ENCODE data around the gene CCNA2.
A peak's percentile ranks its signal among the peaks of the same experiment; 100 is the strongest.

The CCNA2 gene

GRCh38 chr4:121846662-121847061 lies 23.0 kb upstream of the CCNA2 start:
- no peak overlapping the region for H3K4me3 ChIP-seq (ENCODE audit: control insufficient read depth, low read depth, low read length)
- TF ChIP-seq, protein P1, sequence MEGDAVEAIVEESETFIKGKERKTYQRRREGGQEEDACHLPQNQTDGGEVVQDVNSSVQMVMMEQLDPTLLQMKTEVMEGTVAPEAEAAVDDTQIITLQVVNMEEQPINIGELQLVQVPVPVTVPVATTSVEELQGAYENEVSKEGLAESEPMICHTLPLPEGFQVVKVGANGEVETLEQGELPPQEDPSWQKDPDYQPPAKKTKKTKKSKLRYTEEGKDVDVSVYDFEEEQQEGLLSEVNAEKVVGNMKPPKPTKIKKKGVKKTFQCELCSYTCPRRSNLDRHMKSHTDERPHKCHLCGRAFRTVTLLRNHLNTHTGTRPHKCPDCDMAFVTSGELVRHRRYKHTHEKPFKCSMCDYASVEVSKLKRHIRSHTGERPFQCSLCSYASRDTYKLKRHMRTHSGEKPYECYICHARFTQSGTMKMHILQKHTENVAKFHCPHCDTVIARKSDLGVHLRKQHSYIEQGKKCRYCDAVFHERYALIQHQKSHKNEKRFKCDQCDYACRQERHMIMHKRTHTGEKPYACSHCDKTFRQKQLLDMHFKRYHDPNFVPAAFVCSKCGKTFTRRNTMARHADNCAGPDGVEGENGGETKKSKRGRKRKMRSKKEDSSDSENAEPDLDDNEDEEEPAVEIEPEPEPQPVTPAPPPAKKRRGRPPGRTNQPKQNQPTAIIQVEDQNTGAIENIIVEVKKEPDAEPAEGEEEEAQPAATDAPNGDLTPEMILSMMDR (conservative IDR thresholded peaks at IDR 0.05; ENCODE audit: control insufficient read depth, insufficient read depth, low read depth, low read length) = no peak
- DNase-seq (ENCODE audit: low read depth) = no peak

DNA sequence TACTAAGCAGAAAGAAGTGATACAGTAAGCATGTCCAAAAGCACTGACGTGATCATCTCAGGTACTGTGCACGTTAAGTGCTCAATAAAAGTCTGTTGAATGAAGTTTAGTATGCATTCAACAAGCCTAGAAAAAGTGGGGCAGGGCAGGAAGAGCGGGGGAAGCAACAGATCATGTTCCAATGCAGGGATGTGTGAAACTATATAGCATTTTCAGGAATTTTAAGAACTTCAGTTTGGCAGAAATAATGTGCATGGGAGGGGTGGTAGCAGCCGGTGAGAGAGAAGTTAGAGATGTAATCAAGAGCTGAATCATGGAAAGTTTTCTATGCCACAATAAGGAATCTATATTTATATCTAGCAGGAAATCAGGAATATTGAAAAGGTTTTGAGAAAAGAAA lies 19.2 kb upstream of the CCNA2 start:
- TF ChIP-seq, protein P1 (conservative IDR thresholded peaks at IDR 0.05; ENCODE audit: control insufficient read depth, insufficient read depth, low read depth, low read length) = no peak
- DNase-seq (ENCODE audit: low read depth) = no peak

GRCh38 chr4:121838136-121838535 lies 14.5 kb upstream of the CCNA2 start:
- TF ChIP-seq, protein P1 (conservative IDR thresholded peaks at IDR 0.05; ENCODE audit: control insufficient read depth, insufficient read depth, low read depth, low read length) = no peak
- no peak overlapping the region for H3K4me3 ChIP-seq (ENCODE audit: control insufficient read depth, low read depth, low read length)
- no peak for DNase-seq (ENCODE audit: low read depth)

More for the DNA sequence above, 19.2 kb upstream of the CCNA2 start:
- no peak overlapping the region for H3K4me3 ChIP-seq (ENCODE audit: control insufficient read depth, low read depth, low read length)

- DNase-seq (ENCODE audit: low read depth) = no peak
- TF ChIP-seq, protein P1 (conservative IDR thresholded peaks at IDR 0.05; ENCODE audit: control insufficient read depth, insufficient read depth, low read depth, low read length) = no peak
Measured at GRCh38 chr4:121829511-121829910, 5.8 kb upstream of the CCNA2 start.

DNA sequence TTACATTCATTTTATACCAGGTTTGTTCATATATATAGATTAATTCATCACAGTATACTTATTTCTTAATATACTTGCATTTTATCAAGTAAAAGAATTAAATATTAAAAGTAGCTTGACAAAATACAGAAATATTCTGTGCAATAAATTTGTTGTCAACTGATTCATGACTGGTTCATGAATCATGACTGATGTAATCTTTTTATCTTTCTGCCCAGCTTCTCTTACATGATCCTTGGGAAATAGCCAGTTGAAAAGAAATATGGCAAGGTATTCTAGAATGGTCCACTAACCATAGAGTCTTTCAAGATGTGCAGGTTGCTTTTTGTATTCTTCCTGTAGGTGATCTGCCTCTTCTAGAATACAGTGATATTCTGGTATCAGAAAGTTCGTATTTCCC lies 4.2 kb upstream of the CCNA2 start:
- no peak overlapping the region for H3K4me3 ChIP-seq (ENCODE audit: control insufficient read depth, low read depth, low read length)
- DNase-seq (ENCODE audit: low read depth) = peak; percentile 67
- TF ChIP-seq, protein P1 (conservative IDR thresholded peaks at IDR 0.05; ENCODE audit: control insufficient read depth, insufficient read depth, low read depth, low read length) = no peak

More at GRCh38 chr4:121829511-121829910, 5.8 kb upstream of the CCNA2 start:
- H3K4me3 ChIP-seq (ENCODE audit: control insufficient read depth, low read depth, low read length) = no peak overlapping the region

DNA sequence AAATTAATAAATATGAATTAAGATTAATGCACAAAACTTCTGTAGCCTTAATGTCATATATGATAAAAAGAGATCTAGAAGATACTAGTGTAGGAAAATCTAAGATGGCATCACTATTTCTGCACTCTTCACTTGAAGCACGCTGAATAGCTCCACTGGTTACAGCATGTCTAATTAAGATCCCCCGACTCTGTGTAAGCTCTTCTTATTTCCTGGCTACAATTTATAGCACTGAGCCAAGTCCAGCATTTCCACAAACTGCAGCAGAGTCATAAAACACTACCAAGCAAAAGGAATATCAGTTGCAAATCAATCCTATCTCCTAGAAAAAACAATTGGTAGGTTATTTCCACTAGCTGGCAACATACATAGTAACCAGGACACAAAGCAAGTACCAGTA lies 1.3 kb upstream of the CCNA2 start:
- DNase-seq (ENCODE audit: low read depth) = no peak
- no peak overlapping the region for H3K4me3 ChIP-seq (ENCODE audit: control insufficient read depth, low read depth, low read length)
- TF ChIP-seq, protein P1 (conservative IDR thresholded peaks at IDR 0.05; ENCODE audit: control insufficient read depth, insufficient read depth, low read depth, low read length) = no peak

GRCh38 chr4:121824171-121824527 lies 466 bp upstream of the CCNA2 start:
- TF ChIP-seq, protein P1 (conservative IDR thresholded peaks at IDR 0.05; ENCODE audit: control insufficient read depth, insufficient read depth, low read depth, low read length) = no peak
- H3K4me3 ChIP-seq (ENCODE audit: control insufficient read depth, low read depth, low read length) = peak overlapping the region; percentile 84
- no peak for DNase-seq (ENCODE audit: low read depth)

Data from fibroblast of mammary gland (primary cell).